Measurements from ENCODE around the gene TTC3. TPM values are rescaled to one million over a fixed set of nuclear protein-coding genes. Genes with fewer than 3 reads are reported as not detected.

The TTC3 gene
- total and polyA plus RNA-seq, 10 of the 15 experiments (the other 5 are each of a cell fraction or from before 2014, with no cell fraction given): 23.1 to 94.9 (median 72.7) TPM

GRCh38 chr21:37041706-37042271 lies 31.3 kb upstream of the TTC3 start:
- no peaks in the 10 kb centered on the region for H3K79me2 ChIP-seq (ENCODE audit: control insufficient read depth, insufficient read depth, low read length)
- DNase-seq (ENCODE audit: low read depth, low spot score): no peak
- no peak overlapping the region for H3K27ac ChIP-seq (ENCODE audit: control insufficient read depth, insufficient read depth)
- H3K4me2 ChIP-seq (ENCODE audit: control insufficient read depth, insufficient read depth): no peak overlapping the region
- TF ChIP-seq RCOR1 (conservative IDR thresholded peaks at IDR 0.05; ENCODE audit: low read depth, low read length) (no peak), POU2F2 (IDR thresholded peaks at IDR 0.05; ENCODE audit: borderline replicate concordance, low read depth, low read length) (no peak), ZNF622 (IDR thresholded peaks at IDR 0.05) (no peak), NBN (IDR thresholded peaks at IDR 0.05) (no peak), BCL11A (IDR thresholded peaks at IDR 0.05; ENCODE audit: low read depth, low read length) (no peak), BMI1 (IDR thresholded peaks at IDR 0.05; ENCODE audit: borderline replicate concordance) (no peak), RFX5 (IDR thresholded peaks at IDR 0.05; ENCODE audit: low read depth, low read length) (no peak), WRNIP1 (IDR thresholded peaks at IDR 0.05; ENCODE audit: borderline replicate concordance, low read depth, low read length) (no peak), PAX8 (IDR thresholded peaks at IDR 0.05) (no peak)
- H3K9ac ChIP-seq (ENCODE audit: control insufficient read depth, insufficient read depth, low read length): no peak overlapping the region
- RAD21 ChIA-PET (ENCODE audit: unreplicated experiment): no interaction called here
- SMC1A ChIA-PET (ENCODE audit: uncharacterized antibody, unreplicated experiment): no interaction called here
- no peaks in the 10 kb centered on the region for H3K9me3 ChIP-seq (replicated peaks; ENCODE audit: control insufficient read depth, insufficient read depth, low read length)
- no peaks in the 10 kb centered on the region for H3K36me3 ChIP-seq (ENCODE audit: control insufficient read depth in 2 of 2, insufficient read depth in 2 of 2, low read length in 1 of 2)
- in situ Hi-C loops (cut with MboI) (no loop called here), intact Hi-C loops (cut with micrococcal nuclease; ENCODE audit: unreplicated experiment) (no loop called here)
- no peak for FAIRE-seq
- no peak for ATAC-seq
- CTCF ChIA-PET: no interaction called here
- H3K4me1 ChIP-seq (ENCODE audit: control insufficient read depth, insufficient read depth, low read length): 0 out of 2 replicates have a peak, but pooled peaks cover 3% of the 10 kb centered on the region
- no TSS peak for BruUV-seq (replicated peaks)
- H3K27me3 ChIP-seq (replicated peaks in 1 of 2; ENCODE audit: control insufficient read depth in 2 of 2, insufficient read depth in 2 of 2, low read length in 1 of 2): no peaks in the 10 kb centered on the region
- POLR2A ChIA-PET: no interaction called here
- 59% methylated on average over 4 of the region's 4 CpGs for WGBS (ENCODE audit: insufficient coverage, insufficient replicate concordance, low lambda C conversion rate, missing lambda C conversion rate)
- no peak overlapping the region for H3K4me3 ChIP-seq
- no peaks in the 10 kb centered on the region for H4K20me1 ChIP-seq (ENCODE audit: control insufficient read depth, insufficient read depth)
- H2AFZ ChIP-seq (ENCODE audit: control insufficient read depth, low read depth, low read length): no peak overlapping the region

GRCh38 chr21:37043818-37044217 lies 29.2 kb upstream of the TTC3 start:
- Histone ChIP-seq H3K9me3 (replicated peaks; ENCODE audit: control insufficient read depth, insufficient read depth, low read length) (no peaks in the 10 kb centered on the region), H3K79me2 (ENCODE audit: control insufficient read depth, insufficient read depth, low read length) (no peaks in the 10 kb centered on the region), H3K4me3 (no peak overlapping the region), H3K9ac (ENCODE audit: control insufficient read depth, insufficient read depth, low read length) (no peak overlapping the region), H3K4me1 (ENCODE audit: control insufficient read depth, insufficient read depth, low read length) (0 out of 2 replicates have a peak, but pooled peaks cover 3% of the 10 kb centered on the region), H3K27me3 (replicated peaks in 1 of 2; ENCODE audit: control insufficient read depth in 2 of 2, insufficient read depth in 2 of 2, low read length in 1 of 2) (no peaks in the 10 kb centered on the region; a peak in 1 of 4 replicates), H2AFZ (ENCODE audit: control insufficient read depth, low read depth, low read length) (no peak overlapping the region), H3K4me2 (ENCODE audit: control insufficient read depth, insufficient read depth) (no peak overlapping the region), H3K36me3 (ENCODE audit: control insufficient read depth in 2 of 2, insufficient read depth in 2 of 2, low read length in 1 of 2) (no peaks in the 10 kb centered on the region), H3K27ac (ENCODE audit: control insufficient read depth, insufficient read depth) (no peak overlapping the region), H4K20me1 (ENCODE audit: control insufficient read depth, insufficient read depth) (no peaks in the 10 kb centered on the region)
- in situ Hi-C loops (cut with MboI) (no loop called here), intact Hi-C loops (cut with micrococcal nuclease; ENCODE audit: unreplicated experiment) (no loop called here)
- ChIA-PET RAD21 (ENCODE audit: unreplicated experiment) (no interaction called here), SMC1A (ENCODE audit: uncharacterized antibody, unreplicated experiment) (no interaction called here), CTCF (no interaction called here), POLR2A (no interaction called here)
- DNase-seq (ENCODE audit: low read depth, low spot score): no peak
- ATAC-seq: no peak
- WGBS (ENCODE audit: insufficient coverage, insufficient replicate concordance, low lambda C conversion rate, missing lambda C conversion rate): 76% methylated on average over 6 of the region's 6 CpGs
- BruUV-seq (replicated peaks): no TSS peak
- no peak for FAIRE-seq
- TF ChIP-seq MYC (IDR thresholded peaks at IDR 0.05; ENCODE audit: insufficient read depth, insufficient read length, insufficient replicate concordance, low read length, severe bottlenecking): no peak
- no peak for TF ChIP-seq NR2C2 (IDR thresholded peaks at IDR 0.05; ENCODE audit: borderline replicate concordance, control insufficient read depth, insufficient read length, low read depth)
- TF ChIP-seq, protein P1, sequence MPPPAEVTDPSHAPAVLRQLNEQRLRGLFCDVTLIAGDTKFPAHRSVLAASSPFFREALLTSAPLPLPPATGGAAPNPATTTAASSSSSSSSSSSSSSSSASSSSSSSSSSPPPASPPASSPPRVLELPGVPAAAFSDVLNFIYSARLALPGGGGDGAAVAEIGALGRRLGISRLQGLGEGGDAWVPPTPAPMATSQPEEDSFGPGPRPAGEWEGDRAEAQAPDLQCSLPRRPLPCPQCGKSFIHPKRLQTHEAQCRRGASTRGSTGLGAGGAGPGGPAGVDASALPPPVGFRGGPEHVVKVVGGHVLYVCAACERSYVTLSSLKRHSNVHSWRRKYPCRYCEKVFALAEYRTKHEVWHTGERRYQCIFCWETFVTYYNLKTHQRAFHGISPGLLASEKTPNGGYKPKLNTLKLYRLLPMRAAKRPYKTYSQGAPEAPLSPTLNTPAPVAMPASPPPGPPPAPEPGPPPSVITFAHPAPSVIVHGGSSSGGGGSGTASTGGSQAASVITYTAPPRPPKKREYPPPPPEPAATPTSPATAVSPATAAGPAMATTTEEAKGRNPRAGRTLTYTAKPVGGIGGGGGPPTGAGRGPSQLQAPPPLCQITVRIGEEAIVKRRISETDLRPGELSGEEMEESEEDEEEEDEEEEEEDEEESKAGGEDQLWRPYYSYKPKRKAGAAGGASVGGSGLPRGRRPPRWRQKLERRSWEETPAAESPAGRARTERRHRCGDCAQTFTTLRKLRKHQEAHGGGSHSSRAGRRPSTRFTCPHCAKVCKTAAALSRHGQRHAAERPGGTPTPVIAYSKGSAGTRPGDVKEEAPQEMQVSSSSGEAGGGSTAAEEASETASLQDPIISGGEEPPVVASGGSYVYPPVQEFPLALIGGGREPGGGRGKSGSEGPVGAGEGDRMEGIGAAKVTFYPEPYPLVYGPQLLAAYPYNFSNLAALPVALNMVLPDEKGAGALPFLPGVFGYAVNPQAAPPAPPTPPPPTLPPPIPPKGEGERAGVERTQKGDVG (CRISPR knock-in tag; IDR thresholded peaks at IDR 0.05): no peak
- TF ChIP-seq EGR1 (IDR thresholded peaks at IDR 0.05; ENCODE audit: borderline replicate concordance in 1 of 2, low read depth in 2 of 2, low read length in 2 of 2): no peak
- TF ChIP-seq IKZF1 (conservative IDR thresholded peaks at IDR 0.05): no peak
- no peak for TF ChIP-seq TAF1 (IDR thresholded peaks at IDR 0.05; ENCODE audit: borderline replicate concordance, low read depth, low read length)
- TF ChIP-seq TARDBP (IDR thresholded peaks at IDR 0.05; ENCODE audit: borderline replicate concordance): no peak

Data from GM12878 (cell line).